H54 (cell line): ENCODE measurements around the gene CTNNA3.
"Not testable (repeated sequence)": the region's sequence is repeated elsewhere in the genome, so short reads cannot be mapped to it uniquely, and the experiment has no call there.

Experiments used
- DNase-seq: peaks from one replicate; pipeline ENCODE4 v3.0.0; 2011; ENCODE audit warnings: low spot score, mixed read lengths; ENCODE audit not compliant: insufficient read length
- FAIRE-seq: peaks from 3 replicates; lab custom pipeline; 2011; peaks lifted over from hg19 to GRCh38; lab: Jason Lieb, UNC
- POLR2A ChIP-seq: IDR thresholded peaks from 2 replicates; pipeline ENCODE4 v1.6.1; 2011; ENCODE audit warnings: low read depth, mild to moderate bottlenecking, low read length

Gene CTNNA3

GRCh38 chr10:66405566-66405965 lies 1290.4 kb downstream of the CTNNA3 start:
- no peak for TF ChIP-seq POLR2A
- no peak for FAIRE-seq
- DNase-seq, result no peak

- no peak for TF ChIP-seq POLR2A
- no peak for FAIRE-seq
- DNase-seq, result no peak
These were observed 1297.3 kb downstream of the CTNNA3 start for GRCh38 chr10:66398669-66399068.

- TF ChIP-seq POLR2A, result no peak
- FAIRE-seq (peak; percentile 50), DNase-seq (no peak)
These were observed 1301.5 kb downstream of the CTNNA3 start for GRCh38 chr10:66394342-66395063.

DNA sequence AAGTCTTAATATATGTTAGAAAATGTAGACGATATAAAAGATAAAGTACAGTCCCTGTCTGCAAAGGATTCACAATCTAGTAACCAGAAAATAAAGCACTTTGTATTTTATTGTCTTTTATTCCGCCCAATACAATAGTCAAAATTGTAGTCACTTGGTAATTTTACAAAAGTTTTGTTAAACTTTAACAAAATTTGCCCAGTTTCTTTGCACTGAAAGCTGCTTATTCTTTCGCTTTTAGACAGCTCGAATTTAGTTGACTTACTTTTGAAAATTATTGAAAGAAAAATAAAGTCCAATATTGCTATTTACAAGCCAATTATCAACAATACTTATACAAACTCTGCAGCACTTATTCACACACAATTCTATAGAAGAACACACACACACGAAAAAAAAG lies 1305.1 kb downstream of the CTNNA3 start:
- no peak for FAIRE-seq
- TF ChIP-seq POLR2A, result no peak

DNA sequence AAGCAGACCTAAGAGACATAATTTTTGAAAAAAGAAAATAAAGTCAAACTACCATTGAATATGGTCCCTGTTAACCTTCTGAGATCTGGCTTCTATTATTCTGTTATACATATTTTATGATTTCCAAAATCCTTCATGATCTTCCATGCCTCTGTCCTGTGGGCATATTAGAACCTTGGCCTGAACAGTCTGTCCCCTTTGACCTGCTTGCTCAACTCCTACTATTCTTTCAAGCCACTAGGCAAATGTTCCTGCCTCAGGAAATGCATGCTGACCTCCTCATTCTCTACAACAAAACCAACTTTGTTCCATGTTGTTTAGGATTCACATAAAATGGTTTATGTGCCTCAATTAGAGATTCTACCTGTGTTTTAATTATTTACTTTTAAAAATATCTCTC lies 1315.0 kb downstream of the CTNNA3 start:
- no peak for FAIRE-seq
- no peak for DNase-seq
- TF ChIP-seq POLR2A, result no peak

More for the DNA sequence above, 1305.1 kb downstream of the CTNNA3 start:
- no peak for DNase-seq

DNA sequence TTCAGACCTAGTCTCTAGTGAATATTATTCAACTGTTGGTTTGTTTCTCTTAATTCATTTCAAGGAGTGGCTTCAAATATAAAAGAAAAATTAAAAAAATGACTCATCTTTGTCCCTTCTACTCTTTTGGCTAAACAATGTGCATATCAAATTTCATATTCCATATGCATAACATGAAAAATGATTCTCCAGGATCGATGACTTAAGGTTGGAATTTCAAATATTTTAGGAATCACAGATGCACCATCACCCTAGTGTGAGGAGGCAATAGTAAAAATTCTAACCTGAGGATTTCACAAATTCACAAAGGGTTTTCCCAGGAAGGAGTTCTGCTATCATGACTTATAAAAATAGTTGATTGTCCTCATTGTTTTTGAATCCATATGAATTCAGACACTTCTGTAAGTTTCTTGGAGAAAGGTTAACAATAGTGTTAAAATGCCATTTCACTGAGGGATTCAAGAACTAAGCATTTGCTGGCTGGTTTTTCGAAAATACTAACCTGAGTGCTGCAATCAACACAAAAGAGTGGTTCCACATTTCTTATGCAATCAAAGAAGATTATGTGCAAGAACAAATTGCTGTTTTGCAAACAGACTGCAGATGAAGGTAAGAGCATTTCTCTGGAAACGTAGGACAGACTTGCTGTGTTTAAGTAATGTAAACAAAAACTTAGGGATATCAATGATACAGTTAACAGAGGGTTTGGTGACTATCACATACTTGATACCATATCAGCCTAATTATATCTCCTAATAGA lies 1317.7 kb downstream of the CTNNA3 start:
- no peak for DNase-seq
- peak; percentile 75 for FAIRE-seq
- TF ChIP-seq POLR2A, result no peak

GRCh38 chr10:66368146-66368545 lies 1327.8 kb downstream of the CTNNA3 start:
- FAIRE-seq (no peak), DNase-seq (no peak)
- TF ChIP-seq POLR2A, result no peak

DNA sequence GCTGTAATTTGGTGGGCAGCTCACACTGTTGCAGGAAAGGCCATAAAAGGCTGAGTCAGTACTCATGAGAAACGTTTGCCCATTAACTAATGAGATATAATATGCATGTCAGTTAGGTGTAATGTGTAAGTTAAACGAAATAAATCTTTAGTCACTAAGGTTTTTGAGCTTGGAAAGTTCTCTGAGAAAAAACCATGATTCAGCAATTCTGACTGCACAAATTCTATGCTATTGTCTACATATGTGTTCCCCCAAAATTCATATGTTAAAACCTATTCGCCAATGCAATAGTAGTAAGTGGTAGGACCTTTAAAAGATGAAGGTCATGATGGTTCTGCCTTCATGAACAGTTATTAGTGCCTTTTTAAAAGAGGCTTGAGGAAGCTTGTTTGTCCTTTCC lies 1329.8 kb downstream of the CTNNA3 start:
- DNase-seq, result no peak
- peak; percentile 87 for FAIRE-seq
- TF ChIP-seq POLR2A, result no peak

- FAIRE-seq (peak; percentile 6), DNase-seq (no peak)
- no peak for TF ChIP-seq POLR2A
These were observed 1330.3 kb downstream of the CTNNA3 start for GRCh38 chr10:66365686-66366085.

DNA sequence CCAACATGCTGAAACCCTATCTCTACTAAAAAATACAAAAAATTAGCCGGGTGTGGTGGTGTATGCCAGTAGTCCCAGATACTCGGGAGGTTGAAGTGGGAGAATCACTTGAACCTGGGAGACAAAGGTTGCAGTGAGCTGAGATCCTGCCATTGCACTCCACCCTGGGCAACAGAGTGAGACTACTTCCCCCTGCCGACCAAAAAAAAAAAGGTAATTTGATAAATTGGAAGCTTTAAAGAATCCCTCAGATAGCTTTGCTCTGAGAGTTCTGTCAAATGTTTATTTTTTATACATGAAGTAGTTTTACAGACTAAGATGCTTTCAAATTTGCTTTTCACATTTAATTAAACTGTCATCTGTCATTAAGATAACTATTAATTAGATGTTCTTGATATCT lies 1333.5 kb downstream of the CTNNA3 start:
- no peak for TF ChIP-seq POLR2A
- DNase-seq (no peak), FAIRE-seq (no peak)

DNA sequence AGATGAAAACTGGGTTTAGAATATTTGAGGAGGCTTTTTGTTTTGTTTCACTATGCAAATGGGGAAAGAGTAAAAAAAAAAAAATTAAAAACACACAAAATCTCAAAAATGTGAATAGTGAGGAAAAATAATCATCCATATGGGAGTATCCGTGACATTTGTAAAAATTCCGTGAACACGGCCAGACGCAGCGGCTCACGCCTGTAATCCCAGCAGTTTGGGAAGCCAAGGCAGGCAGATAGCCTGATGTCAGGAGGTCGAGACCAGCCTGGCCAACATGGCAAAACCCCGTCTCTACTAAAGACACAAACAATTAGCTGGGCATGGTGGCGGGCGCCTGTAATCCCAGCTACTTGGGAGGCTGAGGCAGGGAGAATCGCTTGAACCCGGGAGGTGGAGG lies 1342.2 kb downstream of the CTNNA3 start:
- not testable (repeated sequence) for DNase-seq, FAIRE-seq

DNA sequence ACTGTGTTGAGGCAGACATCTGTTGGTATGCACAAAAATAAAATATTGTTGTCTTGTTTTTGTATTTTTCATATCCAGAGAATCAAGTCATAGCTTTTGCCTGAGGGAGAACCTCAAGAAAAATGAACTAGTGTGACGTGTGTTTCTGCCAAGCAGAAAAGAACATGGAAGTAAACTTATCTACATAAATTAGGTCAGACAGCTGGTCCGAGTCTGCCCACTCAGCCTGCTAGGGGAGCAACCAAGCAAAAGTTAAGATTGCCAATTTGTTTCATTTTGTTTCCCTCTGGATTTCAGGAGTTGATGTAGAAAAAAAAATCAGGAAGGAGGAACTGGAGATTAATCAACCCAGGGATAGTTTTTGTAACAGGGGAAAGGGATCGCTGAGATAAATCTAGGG lies 1342.6 kb downstream of the CTNNA3 start:
- no peak for TF ChIP-seq POLR2A
- DNase-seq (no peak), FAIRE-seq (no peak)

DNA sequence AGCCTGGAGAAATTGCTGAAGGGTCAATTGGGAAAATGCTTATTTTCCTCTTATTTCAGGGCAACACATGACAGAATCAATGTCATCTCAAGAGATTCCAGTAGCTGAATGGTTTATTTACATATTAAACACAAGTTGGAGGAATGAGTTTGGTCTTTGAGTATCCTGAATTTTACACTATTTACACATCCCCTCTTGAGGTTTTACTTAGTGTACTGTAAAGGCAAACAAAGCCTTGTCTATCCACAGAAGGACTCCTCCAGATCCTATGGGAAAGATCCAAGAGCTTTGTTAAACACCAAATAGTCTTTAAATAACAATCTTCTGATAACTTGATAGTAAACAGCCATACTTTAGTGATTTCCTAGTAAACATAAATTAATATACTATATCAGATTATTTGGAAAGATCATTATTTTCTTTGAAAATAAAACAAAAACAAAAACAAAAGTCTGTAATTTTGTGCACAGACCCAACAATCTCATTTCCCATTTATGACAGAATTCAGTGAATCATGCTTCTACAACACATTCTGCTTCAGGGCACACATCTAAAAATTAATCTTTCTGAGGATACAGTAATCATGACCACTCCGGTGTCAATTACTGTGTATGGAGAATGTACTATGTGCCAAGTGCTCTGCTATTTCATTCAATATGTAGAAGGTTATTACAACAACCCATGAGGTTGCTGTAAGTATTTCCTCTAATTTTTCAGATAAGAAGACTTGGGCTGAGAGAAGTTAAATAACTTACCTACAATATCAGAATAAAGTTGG lies 1345.2 kb downstream of the CTNNA3 start:
- DNase-seq (no peak), FAIRE-seq (peak; percentile 58)
- no peak for TF ChIP-seq POLR2A

DNA sequence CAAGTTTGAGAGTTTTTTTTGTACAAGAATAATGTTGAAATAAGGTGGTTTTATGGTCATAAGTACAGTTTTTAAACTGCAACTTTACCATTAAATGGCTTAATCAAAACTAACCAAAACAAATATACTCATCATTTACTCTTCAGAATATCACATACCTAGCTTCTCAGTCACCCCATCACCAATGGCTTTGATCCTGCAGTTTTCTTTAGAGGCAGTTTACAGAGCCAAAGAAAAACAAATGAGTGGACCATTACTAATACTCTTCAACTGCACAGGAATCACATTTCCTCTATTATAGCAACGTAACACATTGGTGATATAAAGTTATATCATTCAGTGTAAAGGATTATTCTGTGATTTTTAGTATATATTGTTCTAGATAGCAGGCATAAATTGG lies 1346.3 kb downstream of the CTNNA3 start:
- TF ChIP-seq POLR2A, result no peak
- DNase-seq, result no peak
- FAIRE-seq, result peak; percentile 84
